HG03097 (cell line): ENCODE results near the gene SIGLEC1.

Experiments used
- ATAC-seq: cut with Tn5 transposase; IDR thresholded peaks from one replicate; pipeline ENCODE4 v1.9.1; 2021; ENCODE audit not compliant: unreplicated experiment, low FRiP score

The SIGLEC1 gene

DNA sequence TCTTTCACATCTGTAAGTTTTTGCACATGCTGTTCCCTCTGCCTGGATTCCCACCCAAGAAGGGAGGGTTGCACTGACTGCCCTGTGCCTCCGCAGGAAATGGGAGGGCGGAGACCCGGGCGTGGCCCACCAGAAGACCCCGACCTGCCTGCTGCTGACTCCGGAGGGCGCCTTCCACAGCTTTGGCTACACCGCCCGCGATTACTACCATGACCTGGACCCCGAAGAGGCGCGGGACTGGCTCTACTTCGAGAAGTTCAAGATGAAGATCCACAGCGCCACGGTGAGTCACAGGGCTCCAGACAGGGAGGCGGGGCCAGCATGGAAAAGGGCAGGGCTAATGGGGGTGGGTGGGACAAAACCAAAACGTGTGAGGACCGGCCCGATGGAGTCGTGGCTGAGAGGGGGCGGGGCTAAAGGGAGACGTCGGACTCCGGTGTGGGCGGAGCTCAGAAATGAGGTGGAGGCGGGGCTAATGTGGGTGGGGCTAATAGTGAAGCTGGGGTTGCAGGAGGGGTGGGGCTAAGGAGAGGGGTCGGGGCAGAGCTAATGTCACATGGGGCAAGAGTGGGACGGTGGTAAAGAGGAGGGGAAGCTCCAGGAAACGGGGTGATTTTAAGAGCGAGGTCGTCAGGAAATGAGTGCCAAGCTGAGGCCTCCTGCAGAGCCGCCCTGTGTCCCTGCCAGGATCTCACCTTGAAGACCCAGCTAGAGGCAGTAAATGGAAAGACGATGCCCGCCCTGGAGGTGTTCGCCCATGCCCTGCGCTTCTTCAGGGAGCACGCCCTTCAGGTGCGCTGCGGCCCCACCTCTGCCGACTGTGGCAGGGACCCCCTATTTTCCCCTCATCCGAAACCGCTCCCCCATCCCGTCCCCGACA is 32.6 kb upstream of the SIGLEC1 start:
- no peak for ATAC-seq

DNA sequence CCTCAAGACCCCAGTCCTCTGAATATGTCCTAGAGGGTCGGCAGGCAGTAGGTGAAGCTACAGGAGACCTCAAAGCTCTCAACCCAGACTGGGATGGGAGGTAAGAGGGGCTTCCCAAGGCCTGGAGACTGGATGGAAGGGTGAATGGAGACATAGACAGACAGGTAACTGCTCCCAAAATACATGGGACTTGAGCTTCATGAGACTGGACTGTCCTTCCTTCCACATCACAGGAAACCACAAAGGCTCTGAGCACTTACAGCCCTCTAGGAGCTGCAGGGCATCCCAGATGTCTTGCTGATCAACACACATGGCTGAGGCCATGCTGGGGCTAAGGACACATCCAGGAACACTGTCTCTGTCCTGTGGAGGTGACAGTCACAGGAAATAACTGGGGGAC is 31.6 kb upstream of the SIGLEC1 start:
- ATAC-seq = no peak

DNA sequence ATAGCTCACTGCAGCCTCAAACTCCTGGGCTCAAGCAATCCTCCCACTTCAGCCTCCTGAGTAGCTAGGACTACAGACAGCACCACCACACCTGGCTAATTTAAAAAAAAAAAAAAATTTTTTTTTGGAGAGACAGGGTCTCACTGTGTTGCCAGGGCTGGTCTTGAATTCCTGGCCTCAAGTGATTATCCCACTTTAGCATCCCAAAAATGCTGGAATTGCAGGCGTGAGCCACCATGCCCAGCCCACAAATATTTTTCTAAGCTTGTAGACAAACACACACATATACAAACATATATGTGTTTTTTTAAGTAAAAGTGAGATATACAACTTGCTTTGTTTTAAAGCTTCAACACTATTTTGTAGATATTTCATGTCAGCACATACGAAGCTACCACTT is 30.9 kb upstream of the SIGLEC1 start:
- ATAC-seq = no peak

DNA sequence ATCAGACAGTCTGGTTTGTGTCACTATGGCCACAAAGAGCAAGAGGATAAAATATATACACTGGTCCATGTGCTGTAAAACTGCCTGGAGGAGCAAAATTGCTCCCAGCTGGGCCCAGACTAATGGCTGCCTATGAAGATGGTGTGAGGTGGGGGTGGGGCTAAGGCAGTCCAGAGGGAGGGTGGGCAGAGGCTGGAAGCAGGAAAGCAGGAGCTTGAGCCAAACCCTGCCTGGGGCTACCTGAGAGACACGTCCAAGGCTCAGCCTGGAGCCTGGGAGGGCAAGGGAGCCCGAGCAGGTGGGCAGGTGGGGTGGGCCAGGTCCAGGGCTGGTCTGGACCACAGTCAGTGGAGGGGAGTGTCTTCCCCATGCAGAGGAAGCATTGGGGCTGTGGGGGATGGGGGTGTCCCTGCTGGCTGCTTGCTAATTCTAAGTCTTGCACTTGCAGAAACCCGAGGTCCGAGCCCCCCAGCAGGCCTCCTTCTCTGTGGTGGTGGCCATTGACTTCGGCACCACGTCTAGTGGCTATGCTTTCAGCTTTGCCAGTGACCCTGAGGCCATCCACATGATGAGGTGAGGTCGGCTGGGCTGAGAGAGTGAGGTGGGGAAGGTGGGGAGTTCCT is 29.5 kb upstream of the SIGLEC1 start:
- ATAC-seq = no peak

DNA sequence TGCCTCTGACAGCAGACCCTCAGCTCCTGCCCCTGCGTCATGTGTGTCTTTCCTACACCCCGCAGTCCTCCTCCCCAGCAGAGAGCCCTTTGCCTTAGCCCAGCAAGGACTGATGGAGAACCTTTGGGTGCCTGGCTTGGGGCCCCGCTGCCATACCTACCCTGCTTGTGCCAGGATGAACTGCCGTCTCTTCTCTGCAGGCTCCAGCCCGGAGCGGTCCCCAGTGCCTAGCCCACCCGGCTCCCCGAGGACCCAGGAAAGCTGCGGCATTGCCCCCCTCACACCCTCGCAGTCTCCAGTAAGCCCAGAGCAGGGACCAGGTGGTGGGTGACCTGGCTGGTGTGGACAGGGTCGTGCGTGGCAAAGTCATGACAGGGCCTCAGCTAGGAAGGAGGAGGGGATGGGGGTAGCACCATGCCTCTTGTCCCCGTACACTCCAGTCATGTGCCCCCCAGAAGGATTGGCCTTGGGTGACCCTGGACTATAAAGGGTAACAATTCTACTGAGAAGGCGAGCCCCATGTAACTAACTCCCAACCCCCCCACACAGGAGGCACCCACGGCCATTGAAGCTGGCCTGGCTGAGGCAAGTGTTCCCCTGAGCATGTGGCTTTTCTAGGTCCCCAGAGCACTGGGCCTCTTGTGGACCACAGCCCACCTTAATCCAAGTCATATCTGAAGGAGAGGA is 28.4 kb upstream of the SIGLEC1 start:
- no peak for ATAC-seq

DNA sequence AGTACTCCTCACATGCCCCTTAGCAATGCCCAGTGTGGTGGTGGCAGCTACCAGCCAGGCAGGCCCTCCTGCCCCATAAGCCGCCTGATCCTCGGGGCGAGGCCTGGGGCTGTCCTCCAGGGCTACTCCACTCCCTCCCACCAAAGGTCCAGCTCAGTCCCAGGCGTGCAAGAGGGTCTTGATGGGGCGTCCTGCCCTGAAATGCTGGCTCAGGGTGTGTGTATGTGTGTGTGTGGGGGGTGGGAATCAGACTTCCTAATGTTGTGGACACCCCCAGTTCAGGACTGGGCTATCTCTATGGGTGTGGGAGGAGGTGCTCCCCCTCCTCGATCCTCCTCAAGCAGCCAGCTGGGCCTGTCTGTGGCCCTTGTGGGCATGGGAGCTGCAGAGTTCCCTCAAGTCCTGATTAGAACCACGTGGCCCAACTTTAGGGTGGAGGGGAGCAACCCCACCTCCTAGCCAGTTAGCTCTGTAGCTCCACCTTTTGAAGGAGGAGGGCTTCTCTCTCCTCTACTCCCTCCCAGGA is 27.6 kb upstream of the SIGLEC1 start:
- ATAC-seq = no peak

DNA sequence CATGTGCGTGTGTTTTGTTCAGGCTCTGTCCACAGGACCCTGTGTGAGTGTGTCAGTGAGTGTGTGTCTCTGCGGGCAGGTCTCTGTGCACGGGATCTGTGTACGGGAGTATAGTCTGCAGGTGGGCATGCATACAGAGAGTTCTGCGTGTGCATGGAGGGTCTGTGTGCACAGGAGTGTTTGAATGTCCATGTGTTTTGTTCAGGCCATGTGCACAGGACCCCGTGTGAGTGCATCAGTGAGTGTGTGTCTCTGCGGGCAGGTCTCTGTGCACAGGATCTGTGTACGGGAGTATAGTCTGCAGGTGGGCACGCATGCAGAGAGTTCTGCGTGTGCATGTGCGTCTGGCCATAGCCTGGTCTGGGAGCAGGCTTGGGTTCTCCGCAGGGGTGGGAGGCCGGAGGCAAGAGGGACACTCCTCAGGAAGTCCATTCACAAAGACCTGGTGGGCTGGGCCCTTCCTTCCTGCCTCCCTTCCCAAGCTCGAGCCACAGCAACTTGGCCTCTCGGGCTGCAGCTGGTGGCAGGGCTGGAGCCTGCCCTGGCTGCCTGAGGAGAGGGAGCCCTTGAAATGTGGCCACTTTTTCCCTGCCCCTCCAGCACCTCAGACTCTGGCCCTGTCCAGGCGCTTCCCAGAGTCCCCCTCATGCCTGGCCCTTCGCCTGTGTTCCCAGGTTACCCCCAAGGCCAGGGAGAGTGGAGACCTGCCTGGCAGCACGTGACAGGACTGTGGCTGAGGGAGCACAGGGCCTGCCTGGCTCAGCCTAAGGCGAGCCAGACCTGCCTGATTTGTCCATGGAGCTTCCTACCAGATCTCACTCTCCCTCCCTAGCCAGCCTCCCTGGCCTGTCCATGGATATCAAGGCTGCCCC is 26.9 kb upstream of the SIGLEC1 start:
- ATAC-seq = no peak

DNA sequence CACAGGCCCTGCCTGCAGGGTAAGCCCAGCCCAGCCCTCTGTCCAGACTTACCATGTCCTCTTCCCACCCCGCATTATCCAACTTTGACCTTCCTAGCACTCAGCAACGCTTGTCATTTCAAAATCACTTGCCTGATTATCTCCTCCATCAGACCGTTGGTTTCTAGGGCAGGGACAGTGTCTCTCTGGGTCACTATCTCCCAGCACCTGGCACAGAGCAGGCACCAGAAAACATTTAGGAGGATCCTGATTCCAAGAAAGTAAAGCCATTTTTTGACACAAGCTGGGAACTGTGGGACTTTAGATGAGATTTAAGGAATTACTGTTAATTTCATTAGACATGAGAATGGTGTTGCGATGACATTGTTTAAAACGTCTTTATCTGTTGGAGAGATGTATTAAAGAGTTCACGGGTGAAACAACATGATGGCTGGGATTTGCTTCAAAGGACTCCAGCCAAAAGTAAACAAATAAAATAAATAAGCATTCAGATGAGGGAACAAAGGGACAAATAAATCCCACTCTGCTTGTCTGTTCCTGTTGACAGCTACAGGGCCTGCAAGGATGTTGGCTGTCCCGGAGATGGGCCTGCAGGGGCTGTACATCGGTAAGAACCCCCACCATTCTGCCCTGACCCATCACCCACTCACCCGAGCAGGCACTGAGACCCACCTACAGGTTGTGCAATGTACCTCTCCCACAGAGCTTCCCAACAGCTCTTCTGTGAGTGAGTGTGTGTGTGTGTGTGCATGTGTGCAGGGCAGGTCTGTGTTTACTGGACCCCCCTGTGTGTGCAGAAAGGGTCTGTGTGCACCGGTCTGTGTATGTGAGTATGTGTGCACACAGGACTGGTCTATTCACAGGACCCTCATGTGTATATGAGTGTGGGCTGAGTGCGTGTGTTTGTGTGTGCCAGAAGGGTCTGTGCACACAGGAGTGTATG is 26.0 kb upstream of the SIGLEC1 start:
- no peak for ATAC-seq

DNA sequence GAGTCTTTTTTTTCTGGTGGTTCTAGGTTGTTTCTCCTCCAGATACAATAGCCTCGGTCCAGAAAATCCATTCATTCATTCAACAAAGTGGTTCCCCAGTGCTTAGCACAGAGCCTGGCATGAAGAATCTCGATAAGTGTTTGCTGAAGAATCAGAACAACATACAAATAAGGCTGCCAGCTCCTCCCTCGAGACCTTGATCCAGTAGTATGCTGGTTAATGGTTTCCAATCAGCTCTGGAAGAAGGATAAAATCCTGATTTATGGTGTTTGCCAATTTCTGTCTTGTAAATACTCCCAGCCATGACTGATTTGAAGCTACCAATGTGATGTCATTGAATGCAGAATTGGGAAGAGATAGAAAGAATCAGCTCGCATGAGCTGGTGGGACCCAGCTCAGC is 23.4 kb upstream of the SIGLEC1 start:
- no peak for ATAC-seq

DNA sequence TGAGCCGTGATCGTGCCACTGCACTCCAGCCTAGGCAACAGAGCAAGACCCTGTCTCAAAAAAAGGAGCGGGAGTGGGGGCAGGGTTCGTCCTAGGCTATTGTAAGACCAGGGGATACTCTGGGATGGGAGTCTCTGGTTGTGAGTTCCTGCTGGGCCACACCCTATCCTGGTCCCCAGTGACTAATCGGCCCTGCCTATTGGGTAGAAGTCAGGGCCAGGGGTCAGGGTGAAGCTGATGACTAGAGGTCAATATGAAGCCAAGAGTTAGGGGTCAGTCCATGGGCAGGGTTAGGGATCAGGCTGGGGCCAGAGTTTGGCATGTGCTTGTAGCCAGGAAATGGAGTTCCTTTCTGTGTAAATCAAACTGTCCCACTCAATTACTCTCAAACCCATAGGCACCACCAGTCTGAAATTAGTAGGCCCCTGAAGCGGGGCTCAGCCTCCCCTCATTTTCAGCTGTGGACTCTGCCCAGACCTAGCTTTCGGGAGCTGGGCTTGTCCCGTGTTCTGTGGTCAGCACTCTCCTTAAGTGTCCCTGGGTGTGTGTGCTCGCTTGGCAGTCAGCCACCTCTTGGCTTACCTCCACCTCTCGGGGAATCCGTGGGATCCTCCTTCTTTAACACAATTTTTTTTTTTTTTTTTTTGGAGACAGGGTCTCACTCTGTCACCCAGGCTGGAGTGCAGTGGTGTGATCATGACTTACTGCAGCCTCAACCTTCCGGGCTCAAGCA is 21.9 kb upstream of the SIGLEC1 start:
- ATAC-seq = no peak

DNA sequence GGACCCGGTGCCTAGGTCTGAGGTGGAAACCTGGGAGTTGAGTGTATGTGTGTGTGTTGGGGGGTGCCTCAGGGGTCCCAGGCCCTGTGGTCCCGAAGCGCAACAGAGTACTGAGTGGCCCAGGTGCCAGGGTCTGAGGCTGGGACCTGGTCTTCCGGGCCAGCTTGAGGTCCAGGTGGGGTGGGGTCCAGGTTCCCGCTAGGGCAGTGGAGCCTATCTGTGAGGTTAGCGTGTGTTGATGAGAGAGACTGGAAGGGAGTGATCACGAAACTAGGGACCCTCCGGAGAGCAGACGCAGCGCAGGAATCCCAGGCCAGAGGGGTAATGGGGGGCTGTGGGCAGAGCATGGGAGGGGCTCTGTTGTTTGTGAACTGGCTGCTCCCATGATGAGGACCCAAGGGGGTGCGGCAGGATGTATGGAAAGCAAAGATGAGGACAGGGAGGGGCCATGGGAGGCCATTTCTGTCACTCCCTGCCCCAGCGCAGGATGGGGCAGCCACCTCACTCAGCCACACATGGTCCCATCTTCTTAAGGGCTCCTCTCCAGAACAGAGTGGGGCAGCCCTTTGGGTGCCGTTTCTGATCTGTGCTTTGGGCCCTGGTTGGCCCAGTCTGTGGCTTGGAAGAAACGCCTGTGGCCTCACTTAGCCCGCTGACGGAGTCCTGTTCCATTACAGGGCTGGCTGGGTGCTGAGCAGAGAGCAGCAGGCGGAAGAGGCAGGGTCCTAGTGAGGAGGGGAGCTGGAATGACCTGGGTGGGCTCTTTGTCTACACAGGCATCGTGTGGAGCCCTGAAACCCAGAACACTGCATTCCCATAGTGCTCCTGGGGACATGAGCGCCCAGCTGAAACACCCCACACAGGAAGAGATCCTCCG is 21.0 kb upstream of the SIGLEC1 start:
- no peak for ATAC-seq

DNA sequence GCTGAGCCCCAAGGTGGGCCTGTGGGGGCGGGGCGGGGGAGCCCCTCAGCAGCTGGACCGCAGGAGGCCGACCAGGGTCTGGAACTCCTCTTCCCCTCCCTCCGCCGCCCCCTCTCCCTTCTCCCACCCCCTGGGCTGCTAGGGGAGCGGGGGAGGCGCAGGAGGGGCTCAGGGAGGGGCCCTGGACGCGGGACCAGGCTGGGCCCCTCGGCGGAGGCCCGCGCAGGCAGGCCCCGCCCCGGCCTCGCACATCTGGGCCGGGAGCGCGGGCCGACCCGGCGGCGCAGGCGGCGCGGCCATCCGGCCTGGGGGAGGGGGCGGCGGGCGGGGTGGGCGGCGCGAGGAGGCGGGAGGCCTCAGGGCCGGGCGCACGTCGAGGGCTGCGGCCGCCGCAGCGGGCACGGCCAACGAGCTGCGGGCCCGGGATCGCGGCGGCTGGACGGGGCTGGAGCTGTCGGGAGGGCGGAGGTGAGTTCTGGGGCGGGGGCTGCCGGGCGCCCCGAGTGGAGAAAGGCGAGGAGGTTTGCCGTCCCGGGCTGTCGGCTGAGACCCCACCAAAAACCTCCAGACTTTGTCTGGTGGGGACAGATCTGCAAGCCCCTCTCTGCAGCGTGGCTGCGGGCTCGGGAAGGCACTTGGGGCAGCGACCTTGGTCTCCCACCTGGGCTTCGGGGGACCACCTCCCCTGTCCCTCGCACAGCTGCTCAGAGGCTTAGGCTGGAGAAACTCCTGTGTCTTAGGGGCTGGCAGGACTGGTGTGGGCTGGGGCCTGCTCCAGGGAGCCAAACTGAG is 20.1 kb upstream of the SIGLEC1 start, which contains the start of gene HSPA12B:
TSS of gene HSPA12B (plus strand) at position 359 of the 792 bp plus-strand sequence. CDS start 5,990 bp downstream, outside the sequence.
- no peak for ATAC-seq

DNA sequence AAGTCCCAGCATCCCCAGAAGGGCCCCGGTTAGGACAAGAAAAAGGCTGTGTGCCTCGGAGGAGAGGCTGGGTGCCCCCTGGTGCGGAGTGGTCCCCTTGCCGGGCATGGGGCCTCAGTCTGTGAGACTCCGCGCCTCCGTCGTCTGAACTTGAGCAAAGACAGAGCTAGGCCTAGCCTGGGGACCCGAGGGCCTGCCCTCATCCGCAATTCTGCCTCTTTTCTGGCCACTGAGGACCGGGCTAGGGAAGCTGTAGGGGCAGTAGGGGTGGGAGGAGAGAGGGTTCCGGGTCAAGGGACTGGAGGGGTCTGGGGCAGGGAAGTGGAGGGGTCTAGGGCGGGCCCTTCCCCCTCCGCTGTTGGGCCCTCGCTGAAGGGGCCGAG is 19.5 kb upstream of the SIGLEC1 start:
- no peak for ATAC-seq

DNA sequence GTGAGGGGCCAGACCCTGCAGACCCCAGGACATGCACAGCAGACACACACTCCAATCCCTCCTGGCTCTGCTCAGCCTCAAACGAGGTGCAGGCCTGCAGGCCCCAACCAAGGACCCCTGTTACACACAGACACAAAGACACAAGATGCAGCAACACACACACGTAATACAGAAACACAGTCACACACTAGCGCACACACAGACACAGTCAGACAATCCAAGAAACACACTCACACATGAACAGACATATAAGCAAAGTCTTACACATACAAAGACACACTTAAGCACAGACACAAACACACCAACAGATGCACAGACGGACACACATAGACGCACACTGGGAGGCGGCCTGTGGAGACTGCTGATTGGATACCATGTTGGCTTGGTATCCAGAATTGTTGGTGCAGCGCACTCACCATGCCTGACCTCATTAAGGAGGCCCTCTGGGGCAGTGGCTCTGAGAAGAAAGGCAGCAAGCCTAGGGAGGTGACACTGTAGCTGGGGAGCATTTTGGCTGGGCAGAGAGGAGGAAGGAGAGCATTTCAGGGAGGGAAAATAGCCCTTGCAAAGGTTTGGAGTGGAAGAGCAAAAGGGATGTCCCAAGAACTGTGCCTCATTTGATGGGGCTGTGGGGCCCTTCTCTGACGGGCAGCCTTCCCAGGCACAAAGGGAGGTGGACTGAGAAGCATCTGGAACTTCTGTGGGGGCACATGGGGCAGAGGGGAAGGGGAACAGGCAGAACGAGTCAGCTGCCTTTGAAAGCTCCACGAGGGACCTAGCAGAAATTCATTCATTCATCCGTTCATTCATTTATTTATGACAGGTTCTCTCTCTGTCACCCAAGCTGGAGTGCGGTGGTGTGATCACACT is 18.6 kb upstream of the SIGLEC1 start:
- ATAC-seq = no peak

DNA sequence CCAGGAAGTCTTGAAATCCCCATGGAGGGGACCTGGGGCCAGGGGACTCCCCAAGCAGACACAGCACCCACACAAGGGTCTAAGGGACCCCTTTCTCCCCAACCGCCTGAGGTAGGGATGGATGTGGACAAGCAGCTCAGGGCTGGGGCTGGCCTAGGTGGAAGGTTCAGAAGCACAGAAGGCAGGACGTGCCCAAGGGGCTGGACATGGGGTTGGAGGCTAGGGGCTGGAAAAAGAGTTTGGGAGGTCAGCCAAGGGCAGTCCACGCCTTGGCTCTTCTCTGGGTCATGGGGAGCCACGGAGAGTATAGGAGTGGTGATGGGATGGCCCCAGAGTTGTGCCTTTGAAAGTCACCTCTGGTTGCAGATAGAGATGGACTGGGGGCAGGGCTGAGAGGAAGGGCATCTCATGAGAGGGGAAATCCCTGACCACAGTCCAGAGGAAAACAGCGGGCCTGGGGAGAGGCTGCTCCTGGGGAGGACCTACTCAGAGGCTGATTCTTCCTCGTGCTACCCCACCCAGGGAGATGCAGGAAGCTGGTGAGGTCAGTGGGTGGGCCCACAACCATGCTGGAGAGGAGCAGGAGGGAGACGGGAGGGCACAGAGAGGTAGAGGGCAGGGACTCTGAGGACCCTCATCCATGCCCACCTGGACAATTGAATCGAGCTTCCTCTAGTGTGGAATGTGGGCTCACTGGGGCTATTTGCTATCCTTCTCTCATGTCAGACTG is 17.6 kb upstream of the SIGLEC1 start:
- ATAC-seq = no peak
